HG02852 (cell line): Measurements from ENCODE around the gene RASGRP3.

Experiments used
- ATAC-seq: cut with Tn5 transposase; IDR thresholded peaks from one replicate; pipeline ENCODE4 v1.9.1; 2021; ENCODE audit warnings: mild to moderate bottlenecking, moderate library complexity; ENCODE audit not compliant: unreplicated experiment

Gene RASGRP3

DNA sequence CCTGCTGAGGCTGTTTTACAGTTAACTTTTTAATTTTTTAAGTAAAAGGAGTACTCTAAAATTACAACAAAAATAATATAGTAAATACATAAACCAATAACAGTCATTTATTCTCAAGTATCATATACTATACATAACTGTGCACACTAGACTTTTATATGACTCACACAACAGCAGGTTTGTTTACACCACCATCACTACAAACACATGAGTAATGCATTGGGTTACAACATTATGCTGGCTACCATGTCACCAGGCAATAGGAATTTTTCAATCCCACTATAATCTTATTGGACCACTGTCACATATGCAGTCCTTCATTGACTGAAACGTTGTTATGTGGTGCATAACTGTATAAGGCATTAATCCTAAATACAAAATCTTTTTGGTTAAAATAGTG lies 42.5 kb downstream of the RASGRP3 start:
- no peak for ATAC-seq

DNA sequence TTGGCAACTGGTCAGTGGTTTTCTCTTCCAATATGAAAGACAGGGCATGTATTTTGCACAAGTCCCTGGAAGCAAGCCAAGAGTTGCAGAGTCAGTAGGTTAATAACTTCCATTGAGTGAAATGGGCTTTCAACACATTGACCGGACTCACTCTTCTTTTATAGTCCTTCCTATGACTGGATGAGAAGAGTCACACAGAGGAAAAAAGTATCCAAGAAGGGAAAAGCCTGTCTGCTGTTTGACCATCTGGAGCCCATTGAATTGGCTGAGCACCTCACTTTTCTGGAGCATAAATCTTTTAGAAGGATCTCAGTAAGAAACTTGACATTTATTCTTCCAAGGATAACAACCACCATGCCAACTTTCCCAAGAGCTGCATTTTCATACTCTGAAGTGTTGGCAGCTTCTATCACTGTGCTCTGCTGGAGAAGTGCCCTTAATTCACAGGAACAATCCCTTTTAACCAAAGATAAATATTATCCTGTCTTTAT lies 45.4 kb downstream of the RASGRP3 start:
- no peak for ATAC-seq

DNA sequence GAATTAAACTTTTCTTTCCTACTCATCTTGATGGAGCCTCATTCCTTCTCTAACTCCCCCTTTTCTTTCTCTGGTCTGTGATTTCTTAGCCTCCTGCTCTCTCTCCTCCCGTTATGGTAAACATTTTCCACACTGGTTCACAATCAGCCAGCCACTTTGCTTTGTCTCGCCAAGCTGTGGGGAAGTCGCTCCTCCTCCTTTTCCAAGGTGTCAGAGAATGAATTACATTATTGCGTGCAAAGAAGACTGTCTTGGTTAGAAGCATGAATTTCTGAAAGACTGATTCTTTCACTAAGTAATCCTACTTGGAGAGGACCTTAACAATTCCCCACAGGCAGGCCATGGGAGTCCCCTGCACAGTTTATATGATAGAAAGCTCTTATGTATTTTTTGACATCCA lies 46.1 kb downstream of the RASGRP3 start:
- ATAC-seq, result no peak

GRCh38 chr2:33525666-33526065 lies 49.2 kb downstream of the RASGRP3 start:
- no peak for ATAC-seq

GRCh38 chr2:33526132-33526531 lies 49.7 kb downstream of the RASGRP3 start:
- ATAC-seq, result no peak

- no peak for ATAC-seq
Observed at GRCh38 chr2:33526921-33527320, 50.5 kb downstream of the RASGRP3 start.

DNA sequence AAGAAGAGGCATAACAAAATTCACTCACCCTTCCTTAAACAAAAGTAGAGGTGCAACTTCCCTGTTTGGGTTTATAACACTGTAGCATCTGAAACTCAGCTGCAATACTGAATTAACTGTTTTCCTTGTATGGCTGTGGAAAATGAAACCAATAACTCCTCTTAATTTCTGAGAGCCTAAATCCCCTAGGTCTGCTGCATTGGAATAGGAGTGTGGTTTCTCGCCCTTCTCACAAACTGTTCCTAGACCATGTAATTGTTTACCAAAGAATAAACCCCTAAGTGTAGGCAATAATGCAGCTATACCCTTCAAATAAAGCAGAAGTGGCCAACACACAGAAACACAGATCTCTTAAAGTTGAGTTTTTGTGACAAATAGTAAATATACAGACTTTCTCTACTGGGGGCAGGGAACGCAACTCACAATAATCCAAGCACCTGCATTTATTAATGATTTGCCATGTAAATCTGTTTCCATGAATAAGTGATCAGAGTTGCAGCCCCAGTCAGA lies 52.0 kb downstream of the RASGRP3 start:
- no peak for ATAC-seq

GRCh38 chr2:33529771-33530481 lies 53.5 kb downstream of the RASGRP3 start:
- ATAC-seq, result peak; percentile 32

- peak; percentile 35 for ATAC-seq
Observed at GRCh38 chr2:33530690-33531548, 54.5 kb downstream of the RASGRP3 start.

- ATAC-seq, result no peak
Observed at GRCh38 chr2:33531549-33532059, 55.2 kb downstream of the RASGRP3 start.

- no peak for ATAC-seq
Observed at GRCh38 chr2:33532146-33532545, 55.7 kb downstream of the RASGRP3 start.

DNA sequence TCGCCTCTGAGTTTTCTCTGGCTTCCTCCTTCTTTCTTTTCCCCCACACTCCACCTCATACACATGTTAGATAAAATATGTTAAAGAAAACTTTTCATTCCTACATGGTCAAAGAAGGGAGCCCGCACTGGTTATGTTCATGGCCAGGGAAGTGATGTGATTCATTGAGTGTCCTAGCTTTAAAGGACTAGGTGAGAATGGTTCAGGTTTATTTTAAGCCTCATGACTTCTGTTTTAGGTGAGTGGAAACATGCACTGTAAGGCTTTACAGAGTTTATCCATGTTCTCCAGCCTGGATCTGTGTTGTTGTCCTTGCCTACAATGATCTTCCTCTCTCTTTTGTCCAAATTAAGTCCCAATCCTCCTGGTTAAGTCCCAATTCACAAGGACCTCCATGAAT lies 56.5 kb downstream of the RASGRP3 start:
- ATAC-seq, result no peak

DNA sequence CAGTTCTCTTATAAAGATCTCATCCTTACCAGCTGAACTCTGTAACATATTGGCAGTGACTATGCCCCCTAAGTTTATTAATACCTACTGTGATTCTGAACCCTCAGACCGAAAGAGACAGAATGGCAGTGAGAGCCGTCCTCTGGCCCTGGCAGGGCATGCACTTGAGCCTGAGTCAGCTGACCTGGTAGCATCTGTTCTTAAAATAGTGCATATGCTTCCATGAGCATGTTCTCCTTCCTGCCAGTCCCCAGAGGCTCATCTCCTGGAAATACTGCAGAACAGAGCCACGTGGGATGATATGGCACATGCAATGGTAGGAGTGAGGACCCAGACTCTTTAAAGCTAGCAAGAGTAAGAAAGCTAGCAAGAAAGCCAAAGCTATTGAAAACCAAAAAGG lies 59.0 kb downstream of the RASGRP3 start:
- no peak for ATAC-seq

- ATAC-seq, result no peak
Observed at GRCh38 chr2:33541243-33541642, 64.8 kb downstream of the RASGRP3 start.

- no peak for ATAC-seq
Observed at GRCh38 chr2:33550206-33550605, 73.8 kb downstream of the RASGRP3 start.

DNA sequence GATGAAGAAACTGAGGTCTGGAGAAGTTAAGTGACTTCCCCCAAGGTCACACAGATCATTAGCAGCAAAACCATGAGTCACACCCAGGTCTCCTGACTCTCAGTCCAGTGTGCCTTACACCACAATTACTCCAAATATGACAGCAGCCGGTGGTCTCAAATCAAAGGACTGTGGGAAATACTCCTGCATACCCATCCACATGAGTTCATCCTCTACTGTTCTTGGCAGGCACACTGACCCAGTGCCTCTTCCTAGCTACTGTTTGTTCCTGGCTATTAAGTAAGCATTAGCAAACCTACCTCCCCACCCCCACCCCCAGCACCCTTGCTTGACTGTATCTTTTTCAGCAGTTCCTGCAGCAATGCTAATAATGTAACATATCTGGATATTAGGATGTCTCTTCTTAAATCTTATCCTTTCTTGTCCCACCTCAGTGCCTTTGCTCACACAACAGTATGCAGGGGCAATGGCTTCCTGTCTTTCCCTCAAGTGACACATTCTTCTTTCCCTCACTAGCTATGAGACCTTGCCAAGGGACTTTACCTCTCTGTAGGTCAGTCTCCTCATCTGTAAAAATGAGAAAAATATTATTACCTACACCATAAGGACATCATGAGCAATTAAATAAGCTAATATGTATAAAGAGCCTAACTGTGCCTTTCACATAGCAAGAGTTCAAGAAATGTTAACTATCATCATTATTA lies 76.5 kb downstream of the RASGRP3 start:
- ATAC-seq, result no peak

DNA sequence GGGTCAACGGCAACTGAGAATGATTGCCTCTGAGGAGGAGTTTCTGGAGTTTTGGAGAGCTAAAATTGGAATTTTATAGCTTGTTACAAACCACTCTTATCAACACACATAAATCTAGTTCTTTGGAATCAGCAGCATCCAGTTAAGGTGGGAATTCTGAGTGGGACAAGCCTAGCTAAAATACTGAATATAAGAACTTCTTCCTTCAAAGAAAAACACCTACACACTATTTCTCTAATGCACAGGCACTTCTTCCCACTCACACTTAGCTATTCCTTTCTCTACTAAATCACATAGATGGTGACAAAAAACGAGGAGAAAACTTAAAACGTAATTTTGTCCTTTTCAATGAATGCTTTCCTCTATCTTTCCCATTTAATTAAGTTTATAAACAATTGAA lies 79.2 kb downstream of the RASGRP3 start:
- ATAC-seq, result no peak

- no peak for ATAC-seq
Observed at GRCh38 chr2:33559328-33559727, 82.9 kb downstream of the RASGRP3 start.

DNA sequence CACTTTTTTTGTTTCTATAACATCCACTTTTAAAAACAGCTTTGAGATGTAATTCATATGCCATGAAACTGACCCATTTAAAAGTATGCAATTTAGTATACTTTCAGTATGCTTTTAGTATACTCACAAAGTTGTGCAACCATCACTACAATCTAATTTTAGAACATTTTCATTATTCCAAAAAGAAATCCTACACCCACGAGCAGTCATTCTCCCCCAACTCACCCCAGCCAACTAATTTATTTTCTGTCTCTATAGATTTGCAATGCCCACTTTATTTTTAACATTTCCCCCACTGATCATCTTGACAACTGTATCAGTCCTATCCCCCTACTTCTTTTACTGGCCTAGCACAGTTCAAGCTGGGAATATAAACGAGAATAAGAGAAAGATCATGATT lies 83.6 kb downstream of the RASGRP3 start:
- ATAC-seq, result no peak

DNA sequence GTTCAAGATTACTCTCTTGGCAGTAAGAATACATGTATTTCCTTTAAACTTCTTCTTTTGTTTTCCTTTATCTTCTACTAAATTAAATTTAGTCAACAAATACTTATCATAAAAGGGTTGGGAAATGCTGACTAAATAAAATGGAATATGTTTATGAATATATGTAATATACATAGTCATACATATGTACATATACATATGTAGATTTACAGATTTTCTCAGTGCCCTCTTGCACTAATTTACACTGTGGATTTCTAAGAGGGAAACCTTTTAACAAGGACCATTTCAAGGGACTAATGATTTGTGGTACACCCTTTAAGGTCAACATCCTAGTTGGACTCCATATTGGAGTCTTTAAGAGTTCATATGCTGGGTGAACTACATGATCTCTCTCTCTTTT lies 85.4 kb downstream of the RASGRP3 start:
- no peak for ATAC-seq

DNA sequence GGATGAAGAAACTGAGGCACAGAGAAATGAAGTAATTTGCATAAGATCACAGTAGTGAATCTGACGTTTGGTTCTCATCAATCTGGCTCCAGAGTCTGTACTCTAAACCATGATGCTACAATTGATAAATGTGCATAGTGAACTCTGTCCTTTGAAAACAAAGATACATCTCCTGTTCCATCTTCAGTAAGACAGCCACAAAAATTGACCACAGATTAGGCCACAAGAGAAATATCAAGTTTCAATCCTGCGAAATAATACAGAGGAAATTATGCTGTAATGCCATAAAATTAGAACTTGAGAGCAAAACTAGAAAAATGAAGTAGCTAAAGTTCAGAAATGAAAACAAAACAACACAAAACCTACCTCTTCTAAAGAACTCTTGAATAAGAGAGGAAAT lies 94.2 kb downstream of the RASGRP3 start:
- ATAC-seq, result no peak
